ENCODE data around the gene OR10V1. TPM values are rescaled to one million over a fixed set of nuclear protein-coding genes. Genes with fewer than 3 reads are reported as not detected.
A peak's percentile ranks its signal among the peaks of the same experiment; 100 is the strongest.
"Not testable (repeated sequence)": the region's sequence is repeated elsewhere in the genome, so short reads cannot be mapped to it uniquely, and the experiment has no call there.

The OR10V1 gene
- total RNA-seq, 1 experiment from 2014 or later: not detected

GRCh38 chr11:59710136-59710847, 3.4 kb downstream of the OR10V1 start:
- DNase-seq (ENCODE audit: extremely low read depth, low read depth): no peak

- no peak for DNase-seq (ENCODE audit: extremely low read depth, low read depth)
These were observed 5.1 kb downstream of the OR10V1 start for GRCh38 chr11:59708537-59708936.

DNA sequence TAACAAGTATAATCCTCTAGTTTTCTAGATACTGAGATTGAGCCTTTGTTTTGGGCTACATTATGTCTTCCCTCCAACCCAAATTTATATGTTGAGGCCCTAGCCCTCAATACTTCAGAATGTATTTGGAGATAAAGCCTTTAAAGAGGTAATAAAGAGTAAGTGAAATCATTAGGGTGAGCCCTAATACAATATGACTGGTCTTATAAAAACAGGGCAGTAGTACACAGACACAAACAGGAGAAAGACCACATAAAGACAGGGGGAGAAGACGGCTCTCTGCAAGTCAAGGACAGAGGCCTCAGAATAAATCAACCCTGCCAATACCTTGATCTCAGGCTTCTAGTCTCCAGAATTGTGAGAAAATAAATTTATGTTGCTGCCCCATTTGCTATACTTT, 6.3 kb downstream of the OR10V1 start:
- DNase-seq (ENCODE audit: extremely low read depth, low read depth): no peak

DNA sequence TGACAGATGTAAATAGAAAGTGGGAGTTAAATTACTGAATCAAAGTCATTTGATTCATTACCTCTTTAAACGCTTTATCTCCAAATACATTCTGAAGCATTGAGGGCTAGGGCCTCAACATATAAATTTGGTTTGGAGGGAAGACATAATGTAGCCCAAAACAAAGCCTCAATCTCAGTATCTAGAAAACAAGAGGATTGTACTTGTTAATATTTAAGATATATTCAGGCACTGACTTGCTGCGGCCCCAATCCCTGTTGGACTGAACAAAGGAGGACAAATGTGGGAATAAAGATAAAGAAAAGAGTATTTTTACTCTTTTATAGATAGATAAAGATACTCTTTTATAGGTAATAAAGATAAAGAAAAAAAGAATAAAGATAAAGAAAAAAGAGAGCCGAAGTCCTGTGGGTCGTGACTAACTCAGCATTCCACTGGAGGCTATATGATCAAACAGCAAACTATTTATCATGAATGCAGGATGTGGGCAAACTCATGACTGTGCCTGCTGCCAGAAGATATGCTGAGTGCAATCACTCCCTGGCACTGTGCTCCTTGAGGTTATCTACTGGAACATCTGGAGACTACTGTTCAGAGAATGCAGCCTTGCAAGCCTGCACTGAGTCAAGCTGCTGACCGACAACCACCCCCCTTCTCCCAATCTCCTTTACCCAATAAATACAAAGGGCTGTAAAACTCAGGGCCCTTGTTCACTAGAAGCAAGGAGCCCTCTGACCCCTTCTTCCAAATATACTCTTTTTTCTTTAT, 6.9 kb downstream of the OR10V1 start:
- no peak for DNase-seq (ENCODE audit: extremely low read depth, low read depth)

- DNase-seq (ENCODE audit: extremely low read depth, low read depth): no peak
These were observed 8.4 kb downstream of the OR10V1 start for GRCh38 chr11:59705294-59705693.

DNA sequence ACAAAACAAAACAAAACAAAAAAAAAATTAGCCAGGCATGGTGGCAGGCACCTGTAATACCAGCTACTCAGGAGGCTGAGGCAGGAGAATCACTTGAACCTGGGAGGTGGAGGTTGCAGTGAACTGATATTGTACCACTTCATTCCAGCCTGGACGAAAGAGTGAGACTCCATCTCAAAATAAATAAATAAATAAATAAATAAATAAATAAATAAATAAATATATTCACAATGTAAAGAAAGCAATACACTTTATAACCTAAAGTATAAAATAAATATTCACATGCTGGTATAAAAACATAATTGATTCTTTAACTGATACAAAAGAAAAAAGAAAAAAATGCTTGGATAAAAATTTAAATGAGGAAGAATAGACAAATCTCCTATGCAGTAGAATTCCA, 10.1 kb downstream of the OR10V1 start:
- not testable (repeated sequence) for DNase-seq (ENCODE audit: extremely low read depth, low read depth)

- not testable (repeated sequence) for DNase-seq (ENCODE audit: extremely low read depth, low read depth)
These were observed 13.5 kb downstream of the OR10V1 start for GRCh38 chr11:59700157-59700556.

- DNase-seq (ENCODE audit: extremely low read depth, low read depth): no peak
These were observed 15.1 kb downstream of the OR10V1 start for GRCh38 chr11:59698506-59698905.

DNA sequence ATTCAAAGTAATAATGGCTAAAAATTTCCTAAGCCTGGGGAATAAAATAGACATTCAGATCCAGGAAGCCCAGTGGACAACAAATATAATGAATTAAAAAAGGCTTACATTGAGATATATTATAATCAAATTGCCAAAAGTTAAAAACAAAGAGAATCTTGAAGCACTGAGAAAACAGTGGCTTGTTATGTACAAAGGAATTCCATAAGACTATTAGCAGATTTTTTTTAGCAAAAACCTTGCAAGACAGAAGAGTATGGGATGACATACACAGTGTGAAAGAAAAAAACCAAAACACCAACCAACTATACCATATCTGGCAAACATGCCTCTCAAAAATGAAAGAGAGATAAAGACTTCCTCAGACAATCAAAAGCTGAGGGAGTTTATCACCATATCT, 20.7 kb downstream of the OR10V1 start:
- no peak for DNase-seq (ENCODE audit: extremely low read depth, low read depth)

- no peak for DNase-seq (ENCODE audit: extremely low read depth, low read depth)
These were observed 22.5 kb downstream of the OR10V1 start for GRCh38 chr11:59691156-59691555.

- no peak for DNase-seq (ENCODE audit: extremely low read depth, low read depth)
These were observed 24.6 kb downstream of the OR10V1 start for GRCh38 chr11:59689015-59689414.

DNA sequence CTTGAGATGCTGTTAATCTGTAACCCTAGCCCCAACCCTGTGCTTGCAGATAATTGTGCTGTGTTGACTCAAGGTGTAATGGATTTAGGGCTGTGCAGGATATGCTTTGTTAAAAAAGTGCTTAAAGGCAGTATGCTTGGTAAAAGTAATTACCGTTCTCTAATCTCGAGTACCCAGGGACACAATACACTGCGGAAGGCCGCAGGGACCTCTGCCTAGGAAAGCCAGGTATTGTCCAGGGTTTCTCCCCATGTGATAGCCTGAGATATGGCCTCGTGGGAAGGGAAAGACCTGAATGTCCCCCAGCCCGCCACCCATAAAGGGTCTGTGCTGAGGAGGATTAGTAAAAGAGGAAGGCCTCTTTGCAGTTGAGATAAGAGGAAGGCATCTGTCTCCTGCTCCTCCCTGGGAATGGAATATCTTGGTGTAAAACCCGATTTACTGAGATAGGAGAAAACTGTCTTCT, 32.4 kb downstream of the OR10V1 start:
- not testable (repeated sequence) for DNase-seq (ENCODE audit: extremely low read depth, low read depth)

GRCh38 chr11:59680287-59681154, 33.1 kb downstream of the OR10V1 start:
- DNase-seq (ENCODE audit: extremely low read depth, low read depth): peak; percentile 74

- no peak for DNase-seq (ENCODE audit: extremely low read depth, low read depth)
These were observed 34.3 kb downstream of the OR10V1 start for GRCh38 chr11:59679347-59679746.

DNA sequence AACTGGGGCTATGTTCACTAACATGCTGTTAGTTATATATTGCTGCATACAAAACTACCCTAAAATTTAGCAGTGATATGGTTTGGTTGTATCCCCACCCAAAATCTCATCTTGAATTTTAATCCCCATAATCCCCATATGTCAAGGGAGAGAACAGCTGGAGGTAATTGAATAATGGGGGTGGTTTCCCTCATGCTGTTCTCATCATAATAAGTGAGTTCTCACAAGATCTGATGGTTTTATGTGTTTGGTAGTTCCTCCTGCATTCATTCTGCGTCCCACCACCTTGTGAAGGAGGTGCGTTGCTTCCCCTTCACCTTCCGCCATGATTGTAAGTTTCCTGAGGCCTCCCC, 34.9 kb downstream of the OR10V1 start:
- no peak for DNase-seq (ENCODE audit: extremely low read depth, low read depth)

DNA sequence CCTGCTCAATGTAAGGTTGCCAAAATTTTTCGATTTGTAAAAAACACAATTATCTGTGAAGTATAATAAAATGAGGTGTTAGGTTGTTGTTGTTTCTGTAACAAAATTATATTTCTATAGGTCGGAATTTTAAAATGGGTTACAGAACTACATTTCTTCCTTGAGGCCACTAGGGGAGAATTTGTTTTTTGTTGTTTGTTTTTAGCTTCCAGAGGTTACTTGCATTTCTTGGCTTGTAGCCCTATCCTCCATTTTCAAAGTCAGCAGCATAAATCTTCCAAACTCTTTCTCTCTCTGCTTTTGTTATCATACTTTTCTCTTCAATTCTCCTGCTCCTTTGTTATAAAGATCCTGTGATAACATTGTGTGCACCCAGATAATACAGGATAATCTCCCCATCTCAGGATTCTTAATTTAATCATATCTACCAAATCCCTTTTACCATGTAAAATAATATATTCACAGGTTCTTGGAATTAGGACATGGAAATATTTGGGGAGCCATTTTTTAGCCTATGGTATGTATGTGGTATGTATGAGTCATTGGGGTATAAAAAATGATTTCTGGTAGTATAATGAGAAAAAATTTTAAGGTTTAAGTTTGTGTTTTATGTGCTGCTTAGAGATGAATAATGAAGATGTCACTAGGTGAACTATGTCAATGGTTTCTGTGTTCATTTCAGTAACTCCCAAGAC, 35.4 kb downstream of the OR10V1 start:
- DNase-seq (ENCODE audit: extremely low read depth, low read depth): no peak

DNA sequence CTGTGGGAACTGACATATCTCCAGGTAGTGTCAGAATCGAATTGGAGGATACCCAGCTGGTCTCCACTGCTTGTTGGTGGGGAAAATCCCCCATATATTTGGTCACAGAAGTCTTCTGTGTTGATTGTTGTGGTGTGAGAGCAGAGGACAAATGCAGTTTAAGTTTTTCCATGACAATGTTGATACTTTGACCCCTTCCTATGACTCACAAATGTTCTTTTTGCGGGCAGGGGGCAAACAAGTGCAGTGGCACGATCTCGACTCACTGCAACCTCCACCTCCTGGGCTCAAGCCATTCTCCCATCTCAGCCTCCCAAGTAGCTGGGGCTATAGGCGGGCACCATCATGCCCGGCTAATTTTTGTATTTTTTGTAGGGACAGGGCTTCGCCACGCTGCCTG, 37.4 kb downstream of the OR10V1 start:
- no peak for DNase-seq (ENCODE audit: extremely low read depth, low read depth)

- no peak for DNase-seq (ENCODE audit: extremely low read depth, low read depth)
These were observed 39.4 kb downstream of the OR10V1 start for GRCh38 chr11:59674291-59674690.

DNA sequence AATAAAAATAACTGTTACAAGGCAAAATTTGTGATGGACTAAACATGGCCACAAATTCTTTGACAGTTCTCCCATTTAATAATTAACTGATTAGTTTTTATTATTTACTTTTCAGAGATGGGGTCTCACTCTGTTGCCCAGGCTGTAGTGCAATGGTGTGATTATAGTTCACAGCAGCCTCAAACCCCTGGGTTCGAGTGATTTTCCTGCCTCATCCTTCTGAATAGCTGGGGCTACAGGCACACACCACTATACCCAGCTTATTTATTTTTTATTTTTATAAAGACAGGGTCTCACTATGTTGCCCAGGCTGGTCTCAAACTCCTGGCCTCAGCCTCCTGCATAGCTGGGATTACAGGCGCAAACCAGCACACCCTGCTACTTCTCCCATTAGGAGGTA, 40.4 kb downstream of the OR10V1 start:
- no peak for DNase-seq (ENCODE audit: extremely low read depth, low read depth)

DNA sequence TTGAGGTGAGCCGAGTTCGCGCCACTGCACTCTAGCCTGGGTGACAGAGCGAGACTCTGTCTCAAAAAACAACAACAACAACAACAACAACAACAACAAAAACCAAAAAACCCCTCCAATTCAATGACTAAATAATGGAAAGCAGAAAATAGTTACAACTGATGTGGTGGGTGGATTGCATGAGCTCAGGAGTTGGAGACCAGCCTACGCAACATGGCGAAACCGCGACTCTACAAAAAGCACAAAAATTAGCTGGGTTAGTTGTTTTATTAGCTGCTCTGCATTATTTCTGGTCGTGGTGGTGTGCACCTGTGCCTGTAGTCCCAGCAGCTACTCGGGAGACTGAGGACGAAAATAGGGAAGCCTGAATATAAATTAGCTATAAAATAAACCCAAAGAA, 42.2 kb downstream of the OR10V1 start:
- no peak for DNase-seq (ENCODE audit: extremely low read depth, low read depth)

- DNase-seq (ENCODE audit: extremely low read depth, low read depth): no peak
These were observed 44.0 kb downstream of the OR10V1 start for GRCh38 chr11:59669611-59670009.

Measured in NCI-H460 (cell line).